K562 (cell line): ENCODE measurements around the gene LAMA3.

Experiments
- L3MBTL2 ChIP-seq: fragments of 450-650 bp; IDR thresholded peaks from 2 replicates; pipeline ENCODE4 v1.6.1; 2016; ENCODE audit warnings: mild to moderate bottlenecking, moderate library complexity
- TF ChIP-seq, protein P1 (sequence below), 3 experiments: IDR thresholded peaks in 2 of 3; conservative IDR thresholded peaks in 1 of 3; 2 replicates each; pipeline ENCODE4 v1.5.1; 2011 to 2012; ENCODE audit warnings: low read length in 3 of 3, mild to moderate bottlenecking in 3 of 3, control low read depth in 2 of 3, improper control_type of control experiment in 1 of 3, inconsistent platforms in 1 of 3, low read depth in 1 of 3, mixed read lengths in 1 of 3, moderate library complexity in 1 of 3; ENCODE audit not compliant: insufficient read depth in 2 of 3

DNA sequence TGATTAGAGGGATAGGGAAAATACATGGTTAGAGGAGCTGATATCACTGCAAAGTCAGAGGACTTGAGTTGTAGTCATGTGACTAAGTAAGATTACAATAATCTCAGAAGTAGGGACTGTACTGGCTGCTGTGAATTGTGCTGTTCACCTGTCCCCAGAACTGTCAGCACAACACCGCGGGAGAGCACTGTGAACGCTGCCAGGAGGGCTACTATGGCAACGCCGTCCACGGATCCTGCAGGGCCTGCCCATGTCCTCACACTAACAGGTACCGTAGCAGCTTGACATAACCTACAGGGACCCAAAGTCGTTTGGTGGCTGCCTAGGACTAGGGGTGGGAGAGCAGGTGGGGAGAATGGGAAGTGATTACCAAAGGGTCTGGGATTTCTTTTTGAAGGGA lies 192.5 kb downstream of the LAMA3 start:
- TF ChIP-seq, protein P1, sequence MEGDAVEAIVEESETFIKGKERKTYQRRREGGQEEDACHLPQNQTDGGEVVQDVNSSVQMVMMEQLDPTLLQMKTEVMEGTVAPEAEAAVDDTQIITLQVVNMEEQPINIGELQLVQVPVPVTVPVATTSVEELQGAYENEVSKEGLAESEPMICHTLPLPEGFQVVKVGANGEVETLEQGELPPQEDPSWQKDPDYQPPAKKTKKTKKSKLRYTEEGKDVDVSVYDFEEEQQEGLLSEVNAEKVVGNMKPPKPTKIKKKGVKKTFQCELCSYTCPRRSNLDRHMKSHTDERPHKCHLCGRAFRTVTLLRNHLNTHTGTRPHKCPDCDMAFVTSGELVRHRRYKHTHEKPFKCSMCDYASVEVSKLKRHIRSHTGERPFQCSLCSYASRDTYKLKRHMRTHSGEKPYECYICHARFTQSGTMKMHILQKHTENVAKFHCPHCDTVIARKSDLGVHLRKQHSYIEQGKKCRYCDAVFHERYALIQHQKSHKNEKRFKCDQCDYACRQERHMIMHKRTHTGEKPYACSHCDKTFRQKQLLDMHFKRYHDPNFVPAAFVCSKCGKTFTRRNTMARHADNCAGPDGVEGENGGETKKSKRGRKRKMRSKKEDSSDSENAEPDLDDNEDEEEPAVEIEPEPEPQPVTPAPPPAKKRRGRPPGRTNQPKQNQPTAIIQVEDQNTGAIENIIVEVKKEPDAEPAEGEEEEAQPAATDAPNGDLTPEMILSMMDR (IDR thresholded peaks at IDR 0.05 in 2 of 3, conservative IDR thresholded peaks at IDR 0.05 in 1 of 3; ENCODE audit: insufficient read depth in 2 of 3, low read depth in 1 of 3, low read length in 3 of 3), result no peak
- TF ChIP-seq L3MBTL2, result no peak
